ENCODE measurements around the gene FEV.
A peak's percentile ranks its signal among the peaks of the same experiment; 100 is the strongest.

FEV gene

GRCh38 chr2:219016721-219017120 lies 31.7 kb upstream of the FEV start:
- no peak for DNase-seq (ENCODE audit: low read depth)
- TF ChIP-seq CTCF (IDR thresholded peaks at IDR 0.05; ENCODE audit: low read depth, low read length): no peak
- no peak for TF ChIP-seq MYC (IDR thresholded peaks at IDR 0.05; ENCODE audit: low read depth, low read length)
- no peak for TF ChIP-seq MAX (IDR thresholded peaks at IDR 0.05; ENCODE audit: low read depth, low read length)
- TF ChIP-seq POLR2A (IDR thresholded peaks at IDR 0.05; ENCODE audit: extremely low read depth, insufficient read length): no peak
- H3K4me3 ChIP-seq (ENCODE audit: low read depth, low read length): no peak overlapping the region

- DNase-seq (ENCODE audit: low read depth): no peak
- TF ChIP-seq MYC (IDR thresholded peaks at IDR 0.05; ENCODE audit: low read depth, low read length) (no peak), MAX (IDR thresholded peaks at IDR 0.05; ENCODE audit: low read depth, low read length) (no peak), POLR2A (IDR thresholded peaks at IDR 0.05; ENCODE audit: extremely low read depth, insufficient read length) (no peak), CTCF (IDR thresholded peaks at IDR 0.05; ENCODE audit: low read depth, low read length) (no peak)
- H3K4me3 ChIP-seq (ENCODE audit: low read depth, low read length): no peak overlapping the region
These were observed 25.9 kb upstream of the FEV start for GRCh38 chr2:219010873-219011272.

GRCh38 chr2:219010162-219010756 lies 25.3 kb upstream of the FEV start:
- no peak overlapping the region for H3K4me3 ChIP-seq (ENCODE audit: low read depth, low read length)
- DNase-seq (ENCODE audit: low read depth): peak; percentile 37
- TF ChIP-seq MYC (IDR thresholded peaks at IDR 0.05; ENCODE audit: low read depth, low read length) (no peak), CTCF (IDR thresholded peaks at IDR 0.05; ENCODE audit: low read depth, low read length) (peak; percentile 58), POLR2A (IDR thresholded peaks at IDR 0.05; ENCODE audit: extremely low read depth, insufficient read length) (no peak), MAX (IDR thresholded peaks at IDR 0.05; ENCODE audit: low read depth, low read length) (no peak)

- no peak for DNase-seq (ENCODE audit: low read depth)
- no peak for TF ChIP-seq MAX (IDR thresholded peaks at IDR 0.05; ENCODE audit: low read depth, low read length)
- TF ChIP-seq CTCF (IDR thresholded peaks at IDR 0.05; ENCODE audit: low read depth, low read length): no peak
- TF ChIP-seq POLR2A (IDR thresholded peaks at IDR 0.05; ENCODE audit: extremely low read depth, insufficient read length): no peak
- no peak for TF ChIP-seq MYC (IDR thresholded peaks at IDR 0.05; ENCODE audit: low read depth, low read length)
- no peak overlapping the region for H3K4me3 ChIP-seq (ENCODE audit: low read depth, low read length)
These were observed 24.3 kb upstream of the FEV start for GRCh38 chr2:219009294-219009693.

GRCh38 chr2:219003979-219004378 lies 19.0 kb upstream of the FEV start:
- DNase-seq (ENCODE audit: low read depth): no peak
- TF ChIP-seq POLR2A (IDR thresholded peaks at IDR 0.05; ENCODE audit: extremely low read depth, insufficient read length) (no peak), CTCF (IDR thresholded peaks at IDR 0.05; ENCODE audit: low read depth, low read length) (no peak), MAX (IDR thresholded peaks at IDR 0.05; ENCODE audit: low read depth, low read length) (no peak), MYC (IDR thresholded peaks at IDR 0.05; ENCODE audit: low read depth, low read length) (no peak)
- no peak overlapping the region for H3K4me3 ChIP-seq (ENCODE audit: low read depth, low read length)
